Suprapubic skin (tissue), 4 donors: ENCODE results near the gene SLC16A9.

Experiments used
- CTCF ChIP-seq, 2 donors: fragments of 200-600 bp in 1 of 2; fragments of 450-650 bp in 1 of 2; sonication (generic) in 1 of 2; IDR thresholded peaks; one replicate each; pipeline ENCODE4 v1.5.1; 2016 to 2019; ENCODE audit warnings: antibody characterized with exemption in 2 of 2, mild to moderate bottlenecking in 1 of 2, moderate library complexity in 1 of 2
- POLR2A ChIP-seq, 2 donors: fragments of 450-650 bp; IDR thresholded peaks; one replicate each; pipeline ENCODE4 v1.6.1; 2017; ENCODE audit warnings: antibody characterized with exemption in 2 of 2, mild to moderate bottlenecking in 2 of 2, moderate library complexity in 2 of 2
- POLR2AphosphoS5 ChIP-seq, 3 donors: sonication (generic); formaldehyde crosslinking; IDR thresholded peaks; one replicate each; pipeline ENCODE4 v1.6.1; 2017; ENCODE audit warnings: antibody characterized with exemption in 3 of 3

GRCh38 chr10:59651902-59652301 is 57.7 kb downstream of the SLC16A9 start:
- TF ChIP-seq CTCF (IDR thresholded peaks at IDR 0.05), result no peak
- no peak for TF ChIP-seq POLR2A (IDR thresholded peaks at IDR 0.05)
- no peak for TF ChIP-seq POLR2AphosphoS5 (IDR thresholded peaks at IDR 0.05)
